Neural cell (in vitro differentiated cells): ENCODE measurements around the gene CLEC4C.

Experiments used
- CTCF ChIP-seq: fragments of 450-650 bp; IDR thresholded peaks from 2 replicates; pipeline ENCODE4 v1.5.1; 2014; ENCODE audit warnings: antibody characterized with exemption, mild to moderate bottlenecking, moderate library complexity; ENCODE audit not compliant: poor library complexity, severe bottlenecking
- EZH2 ChIP-seq: fragments of 200-600, 300-800 bp; shearing (Covaris generic), sonication (generic); IDR thresholded peaks from 2 replicates; pipeline ENCODE4 v1.6.1; 2014; ENCODE audit warnings: antibody characterized with exemption, low read length, borderline replicate concordance, mild to moderate bottlenecking; ENCODE audit not compliant: insufficient read depth, poor library complexity, severe bottlenecking
- POLR2AphosphoS5 ChIP-seq: IDR thresholded peaks from 2 replicates; pipeline ENCODE4 v1.6.1; 2012
- REST ChIP-seq: IDR thresholded peaks from 2 replicates; pipeline ENCODE4 v1.6.1; 2012; ENCODE audit warnings: borderline replicate concordance

- no peak for TF ChIP-seq CTCF
- TF ChIP-seq REST, result no peak
- no peak for TF ChIP-seq EZH2
- no peak for TF ChIP-seq POLR2AphosphoS5
These were observed 27.0 kb downstream of the CLEC4C start for GRCh38 chr12:7719946-7720730.
